C1 segment of cervical spinal cord (tissue), 14 donors: ENCODE data around the gene GALK1.
A peak's percentile ranks its signal among the peaks of the same experiment; 100 is the strongest.
"Not testable (repeated sequence)": the region's sequence is repeated elsewhere in the genome, so short reads cannot be mapped to it uniquely, and the experiment has no call there.

Experiments used
- DNase-seq, 14 donors: peaks; one replicate each; lab custom pipeline; 2025; lab: John Stamatoyannopoulos, UW

Gene GALK1

GRCh38 chr17:75764711-75765421, at the start of gene GALK1:
Gene GALK1, minus strand, starts transcription at chr17:75765192. Its CDS starts 56 bp downstream, at chr17:75765136.
- DNase-seq: peak in 11 of 14 donors; percentile 21 to 74 (median 58)

GRCh38 chr17:75814021-75814395, 49.0 kb upstream of the GALK1 start:
- no peak for DNase-seq

- DNase-seq: no peak
These were observed 48.4 kb upstream of the GALK1 start for GRCh38 chr17:75813081-75814020.

GRCh38 chr17:75812096-75813013, 47.4 kb upstream of the GALK1 start:
- no peak for DNase-seq

GRCh38 chr17:75811174-75811573, 46.2 kb upstream of the GALK1 start:
- no peak for DNase-seq

- DNase-seq: not testable (repeated sequence)
These were observed 45.8 kb upstream of the GALK1 start for GRCh38 chr17:75810756-75811155.

- DNase-seq: no peak
These were observed 45.2 kb upstream of the GALK1 start for GRCh38 chr17:75810216-75810615.

GRCh38 chr17:75809631-75810111, 44.7 kb upstream of the GALK1 start:
- DNase-seq: no peak

GRCh38 chr17:75808905-75809621, 44.1 kb upstream of the GALK1 start:
- peak in 1 of 14 donors; percentile 32 for DNase-seq

- DNase-seq: peak in 1 of 14 donors; percentile 7
These were observed 43.5 kb upstream of the GALK1 start for GRCh38 chr17:75808549-75808904.

GRCh38 chr17:75807861-75808260, 42.9 kb upstream of the GALK1 start:
- DNase-seq: no peak

GRCh38 chr17:75806822-75807500, 42.0 kb upstream of the GALK1 start:
- no peak for DNase-seq

- DNase-seq: no peak
These were observed 38.9 kb upstream of the GALK1 start for GRCh38 chr17:75803883-75804282.

- no peak for DNase-seq
These were observed 34.4 kb upstream of the GALK1 start for GRCh38 chr17:75799402-75799801.

- DNase-seq: no peak
These were observed 31.0 kb upstream of the GALK1 start for GRCh38 chr17:75795820-75796607.

GRCh38 chr17:75793460-75793859, 28.5 kb upstream of the GALK1 start:
- no peak for DNase-seq

- no peak for DNase-seq
These were observed 26.3 kb upstream of the GALK1 start for GRCh38 chr17:75791254-75791653.

GRCh38 chr17:75785016-75785890, 20.3 kb upstream of the GALK1 start:
- DNase-seq: peak in 13 of 14 donors; percentile 87 to 99 (median 96)
